ENCODE results near the gene INSYN1. TPM values are rescaled to one million over a fixed set of nuclear protein-coding genes. Genes with fewer than 3 reads are reported as not detected.

Gene INSYN1
- total and polyA plus RNA-seq, 2 experiments from 2014 or later, result 0.18 to 14.2 TPM

DNA sequence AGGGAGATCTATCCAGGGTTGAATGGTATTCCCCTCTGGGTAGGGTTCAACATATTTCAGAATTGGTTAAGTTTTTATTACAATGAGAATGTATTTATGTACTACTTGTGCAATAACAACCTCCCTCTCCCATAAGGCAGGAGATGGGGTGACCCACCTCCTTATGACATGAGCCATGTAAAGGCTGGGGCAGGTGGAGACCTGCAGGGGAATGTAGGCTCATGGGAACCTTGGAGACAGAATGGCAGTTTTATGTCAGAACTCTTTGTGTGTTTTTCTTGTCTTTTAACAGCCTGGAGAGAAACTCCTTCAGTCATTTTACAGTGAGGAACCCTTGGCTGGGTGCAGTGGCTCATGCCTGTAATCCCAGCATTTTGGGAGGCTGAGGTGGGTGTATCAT, 24.6 kb upstream of the INSYN1 start (continued):
- no peak for TF ChIP-seq ZNF462 (CRISPR knock-in tag; IDR thresholded peaks at IDR 0.05)
- TF ChIP-seq STAT1 (IDR thresholded peaks at IDR 0.05; ENCODE audit: unreplicated experiment), result no peak
- no peak for TF ChIP-seq CTCF (conservative IDR thresholded peaks at IDR 0.05; ENCODE audit: low read depth in 2 of 2)
- TF ChIP-seq EZH2 (IDR thresholded peaks at IDR 0.05; ENCODE audit: low read depth, unreplicated experiment), result no peak
- TF ChIP-seq ZNF114 (CRISPR knock-in tag; IDR thresholded peaks at IDR 0.05), result no peak
- no peak for TF ChIP-seq ZNF331 (CRISPR knock-in tag; IDR thresholded peaks at IDR 0.05; ENCODE audit: low read depth)

DNA sequence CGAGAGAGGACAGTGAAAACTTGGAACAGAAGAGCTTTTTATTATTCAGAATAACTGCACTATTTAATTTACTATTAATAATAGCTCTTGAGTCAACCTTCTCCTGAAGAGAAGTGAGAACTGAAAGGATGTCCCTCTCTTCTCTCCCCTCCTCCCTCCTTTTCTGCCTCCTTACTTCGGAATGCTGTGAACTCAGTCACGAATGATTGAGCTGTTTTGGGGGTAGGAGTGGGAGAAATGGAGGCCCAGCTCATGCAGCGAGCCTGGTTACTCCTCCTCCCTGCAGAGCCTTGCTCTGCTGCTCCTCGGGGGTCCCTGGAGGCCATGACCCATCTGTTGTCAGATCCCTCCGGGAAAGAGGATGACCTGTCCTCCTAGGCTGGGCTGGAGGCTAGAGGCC, 20.3 kb upstream of the INSYN1 start:
- H3K27ac Mint-ChIP-seq, result no peak overlapping the region
- H3K9me2 ChIP-seq (ENCODE audit: insufficient read depth), result 0 out of 2 replicates have a peak, but pooled peaks cover 5% of the 10 kb centered on the region
- no peaks in the 10 kb centered on the region for H3K36me3 Mint-ChIP-seq (ENCODE audit: low read depth)
- no peaks in the 10 kb centered on the region for H4K20me1 ChIP-seq (replicated peaks; ENCODE audit: insufficient read depth)
- peaks cover 18% of the 10 kb centered on the region for H3K4me1 Mint-ChIP-seq
- H3K4me3 Mint-ChIP-seq, result no peak overlapping the region
- no peak for DNase-seq (ENCODE audit: low spot score)
- H3K79me2 ChIP-seq (replicated peaks; ENCODE audit: insufficient read depth), result no peaks in the 10 kb centered on the region
- no peaks in the 10 kb centered on the region for H3K4me1 ChIP-seq (ENCODE audit: insufficient read depth)
- H3K27me3 Mint-ChIP-seq (ENCODE audit: insufficient read depth, low read depth, poor library complexity), result peaks cover 14% of the 10 kb centered on the region
- no peaks in the 10 kb centered on the region for H3K9me3 Mint-ChIP-seq
- H3K4me2 ChIP-seq, result no peak overlapping the region
- no peaks in the 10 kb centered on the region for H3K27me3 ChIP-seq (ENCODE audit: insufficient read depth)
- no peak overlapping the region for H2AFZ ChIP-seq
- H3F3A ChIP-seq (replicated peaks; ENCODE audit: low read depth), result no peaks in the 10 kb centered on the region
- no peaks in the 10 kb centered on the region for H3K36me3 ChIP-seq (ENCODE audit: insufficient read depth)
- no peak for ATAC-seq
- no peak overlapping the region for H3K4me3 ChIP-seq
- H3K27ac ChIP-seq (ENCODE audit: low read depth), result no peak overlapping the region
- TF ChIP-seq EZH2 (IDR thresholded peaks at IDR 0.05; ENCODE audit: low read depth, unreplicated experiment) (no peak), NANOG (IDR thresholded peaks at IDR 0.05; ENCODE audit: borderline replicate concordance) (no peak), STAT1 (IDR thresholded peaks at IDR 0.05; ENCODE audit: unreplicated experiment) (no peak), POLR2AphosphoS5 (IDR thresholded peaks at IDR 0.05; ENCODE audit: low read depth) (no peak), EZH2phosphoT487 (IDR thresholded peaks at IDR 0.05; ENCODE audit: unreplicated experiment) (no peak)
